Epidermal melanocyte (primary cell): ENCODE measurements around the gene SCMH1.

Source experiments
- DNase-seq: peaks from one replicate; pipeline ENCODE4 v3.0.0; 2011; ENCODE audit warnings: low spot score; ENCODE audit not compliant: insufficient read length

SCMH1 gene

DNA sequence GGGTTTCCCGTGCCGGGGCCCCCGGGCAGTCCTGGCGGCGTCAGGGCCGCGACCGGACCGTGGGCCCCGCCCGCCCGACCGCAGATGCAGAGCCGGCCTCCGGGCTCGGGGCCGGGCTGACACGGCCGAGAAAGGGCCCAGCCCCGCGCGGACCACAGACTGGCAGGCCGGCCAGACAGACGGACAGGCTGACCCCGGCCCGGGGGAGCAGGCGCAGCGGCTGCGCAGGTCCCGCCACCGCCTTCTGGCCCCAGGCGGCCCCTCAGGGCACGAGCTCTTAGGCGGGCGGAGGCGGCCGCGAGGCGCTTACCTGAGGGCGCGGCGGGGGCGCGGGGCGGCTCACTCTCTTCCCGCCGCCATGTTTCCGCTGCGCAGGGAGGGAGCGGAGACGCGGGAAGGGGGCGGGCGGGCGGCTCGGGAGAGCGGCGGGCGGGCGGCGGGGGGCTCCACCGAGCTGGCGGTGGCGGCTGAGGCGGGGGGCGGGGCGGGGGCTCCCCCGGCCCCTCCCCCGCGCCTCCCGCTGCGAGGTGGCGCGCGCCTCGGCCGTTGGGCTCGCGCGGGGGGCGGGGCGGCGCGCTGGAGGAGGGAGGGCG, at the start of gene SCMH1:
Gene SCMH1 (minus strand): TSS at position 558 of the 593 bp plus-strand sequence. CDS start 56,173 bp downstream, outside the sequence.
- DNase-seq: no peak

DNA sequence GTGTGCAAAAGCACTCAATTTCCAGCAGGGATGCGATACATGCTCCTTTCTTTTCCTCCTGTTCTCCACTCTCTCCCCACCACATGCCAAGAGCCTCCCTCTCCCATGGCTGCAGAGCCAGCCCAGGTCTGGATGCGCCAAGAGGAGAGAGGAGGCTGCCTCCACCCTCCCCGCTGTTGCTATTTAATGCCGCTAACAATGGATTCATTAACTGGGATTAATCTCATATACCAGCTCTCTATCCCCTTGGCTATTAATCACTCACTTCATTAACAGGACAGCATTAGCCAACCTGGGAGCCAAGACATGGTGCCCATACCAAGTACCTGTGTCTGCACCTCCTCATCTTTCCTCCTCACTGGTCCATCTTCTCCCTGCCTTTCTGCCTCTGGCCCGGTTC, 49.1 kb upstream of the SCMH1 start:
- no peak for DNase-seq

DNA sequence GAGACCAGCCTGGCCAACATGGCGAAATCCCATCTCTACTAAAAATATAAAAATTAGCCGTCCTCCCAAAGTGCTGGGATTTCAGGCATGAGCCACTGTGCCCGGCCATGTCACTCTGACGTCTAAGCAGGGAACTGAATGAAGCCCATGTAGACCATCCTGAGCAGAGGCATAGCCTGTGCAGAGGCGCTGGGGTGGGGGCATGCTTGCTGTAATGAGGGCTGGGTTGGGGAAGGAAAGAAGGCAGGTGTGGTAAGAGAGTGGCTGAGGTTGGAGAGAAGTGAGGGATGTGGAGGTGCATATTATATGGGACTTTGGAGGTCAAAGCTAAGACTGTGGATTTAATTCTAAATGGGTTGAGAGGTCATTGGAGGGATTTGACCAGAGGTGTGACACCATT, 47.1 kb upstream of the SCMH1 start:
- DNase-seq: no peak

DNA sequence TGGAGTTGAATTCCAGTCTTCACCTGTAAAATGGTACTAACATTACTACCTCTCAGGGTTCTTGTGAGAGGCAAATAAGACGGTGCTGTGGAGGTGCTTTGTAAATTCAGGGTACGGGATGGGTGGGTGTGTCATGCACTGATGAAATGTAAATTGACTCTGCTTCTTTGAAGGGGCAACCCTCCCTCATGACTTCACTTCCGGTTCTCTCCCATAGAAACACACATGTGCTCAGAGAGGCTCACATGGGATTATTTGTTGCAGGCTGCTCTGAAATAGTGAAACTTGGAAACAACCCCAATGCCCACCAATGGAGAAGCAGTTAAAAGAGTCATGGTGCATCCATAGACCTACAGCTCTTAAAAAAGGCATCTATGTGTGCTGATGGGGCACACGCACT, 44.9 kb upstream of the SCMH1 start:
- no peak for DNase-seq

DNA sequence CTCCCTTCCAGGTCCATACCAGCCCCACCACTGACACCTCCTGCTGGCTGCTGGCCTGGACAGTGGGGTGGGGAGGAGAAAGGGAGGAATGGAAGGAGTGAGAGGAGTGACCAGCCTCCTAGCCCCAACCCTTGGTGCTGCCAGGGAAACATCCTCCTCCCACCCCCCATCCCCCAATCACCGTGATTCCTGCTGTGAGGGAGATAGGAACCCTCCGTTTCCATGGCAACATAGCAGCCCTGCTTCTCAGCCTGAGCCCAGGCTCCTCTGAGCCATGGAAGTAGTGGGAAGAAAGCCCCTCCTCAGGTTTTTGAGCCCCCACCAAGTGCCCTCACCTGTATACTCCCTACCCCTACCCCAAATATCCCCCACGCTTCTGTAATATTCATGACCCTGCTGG, 44.4 kb upstream of the SCMH1 start:
- no peak for DNase-seq

DNA sequence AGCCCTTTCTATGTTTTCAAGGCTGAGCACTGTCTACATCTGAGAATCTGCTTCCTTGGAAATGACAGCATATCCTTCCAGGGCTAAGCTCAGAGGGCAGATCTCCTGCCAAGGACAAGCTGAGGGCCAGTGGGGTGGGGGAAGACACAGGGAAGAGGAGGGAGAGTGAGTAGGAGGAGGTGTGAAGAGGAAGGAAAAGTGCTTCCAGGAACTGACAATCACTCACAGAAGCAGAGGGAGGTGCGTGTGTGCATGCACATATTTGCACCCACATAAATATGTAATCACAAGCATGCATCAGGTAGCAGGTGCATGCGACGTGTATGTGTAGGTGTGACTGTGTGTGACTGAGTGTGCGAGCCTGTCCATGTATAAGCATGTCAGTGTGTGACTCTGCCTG, 43.7 kb upstream of the SCMH1 start:
- no peak for DNase-seq

DNA sequence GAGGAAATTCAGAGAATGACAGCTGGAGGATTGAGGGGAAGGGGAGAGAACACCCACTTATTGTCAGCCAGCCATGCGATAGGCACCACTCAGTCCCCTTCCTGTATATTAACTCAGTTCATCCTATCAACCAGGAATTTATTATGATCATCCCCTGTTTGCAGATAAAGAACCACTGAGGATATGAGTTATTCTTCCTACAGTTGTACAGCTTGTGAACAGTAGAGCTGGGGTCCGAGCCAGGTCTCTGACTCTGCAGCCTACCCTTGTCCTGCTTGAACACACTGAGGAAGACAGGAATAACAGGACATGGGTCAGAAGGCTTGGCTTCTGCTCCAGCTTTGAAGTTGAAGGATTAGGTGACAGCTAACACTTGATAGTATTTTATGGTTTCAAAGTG, 42.0 kb upstream of the SCMH1 start:
- DNase-seq: no peak

DNA sequence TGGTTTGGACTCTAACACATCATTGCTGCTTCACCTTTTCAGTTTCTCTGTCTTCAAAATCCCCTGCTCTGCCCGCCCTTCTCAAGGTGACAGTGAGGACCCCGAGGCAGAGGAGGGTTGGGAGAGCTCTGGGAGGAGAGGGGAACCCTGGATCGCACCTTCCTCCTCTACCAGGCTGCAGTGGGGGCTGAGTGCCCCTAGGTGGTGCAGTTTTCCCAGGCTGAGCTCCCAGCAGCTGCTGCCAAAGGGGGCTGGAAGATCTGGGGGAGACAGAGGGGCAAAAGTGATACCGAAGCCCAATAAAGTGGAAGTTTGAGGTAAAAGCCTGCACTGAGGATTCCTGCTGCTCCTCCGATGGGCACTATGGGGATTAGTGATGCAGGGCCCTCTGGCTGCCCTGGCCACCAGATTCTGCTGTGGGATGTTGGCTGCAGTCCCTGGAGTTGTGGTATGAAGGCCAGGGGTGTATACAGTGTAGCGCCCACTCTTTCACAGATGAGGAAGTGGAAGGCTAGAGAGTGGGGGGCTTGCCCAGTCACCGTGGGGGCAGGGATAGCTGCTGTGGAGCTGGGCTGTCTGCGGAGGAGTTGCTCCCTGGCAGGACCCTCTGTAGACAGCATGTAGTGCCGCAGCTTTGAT, 40.7 kb upstream of the SCMH1 start:
- DNase-seq: no peak

DNA sequence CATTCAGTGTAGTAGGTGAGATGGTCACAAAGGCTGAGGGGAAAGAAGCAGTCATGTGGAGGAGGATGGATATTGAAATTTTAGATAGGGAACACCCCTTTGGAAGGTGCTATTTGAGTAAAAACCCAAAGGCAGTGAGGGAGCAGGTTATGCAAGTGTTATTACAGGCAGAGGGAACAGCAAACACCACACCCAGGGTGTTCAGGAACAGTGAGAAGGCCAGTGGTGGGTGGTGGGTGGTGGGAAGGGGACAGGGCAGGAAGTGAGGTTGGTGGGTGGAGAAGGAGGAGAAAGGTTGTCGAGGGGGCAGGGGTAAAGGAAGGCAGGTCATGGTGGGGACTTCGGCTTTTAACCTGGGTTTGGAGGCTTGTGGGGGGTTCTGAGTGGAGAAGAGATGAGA, 39.2 kb upstream of the SCMH1 start:
- DNase-seq: no peak

DNA sequence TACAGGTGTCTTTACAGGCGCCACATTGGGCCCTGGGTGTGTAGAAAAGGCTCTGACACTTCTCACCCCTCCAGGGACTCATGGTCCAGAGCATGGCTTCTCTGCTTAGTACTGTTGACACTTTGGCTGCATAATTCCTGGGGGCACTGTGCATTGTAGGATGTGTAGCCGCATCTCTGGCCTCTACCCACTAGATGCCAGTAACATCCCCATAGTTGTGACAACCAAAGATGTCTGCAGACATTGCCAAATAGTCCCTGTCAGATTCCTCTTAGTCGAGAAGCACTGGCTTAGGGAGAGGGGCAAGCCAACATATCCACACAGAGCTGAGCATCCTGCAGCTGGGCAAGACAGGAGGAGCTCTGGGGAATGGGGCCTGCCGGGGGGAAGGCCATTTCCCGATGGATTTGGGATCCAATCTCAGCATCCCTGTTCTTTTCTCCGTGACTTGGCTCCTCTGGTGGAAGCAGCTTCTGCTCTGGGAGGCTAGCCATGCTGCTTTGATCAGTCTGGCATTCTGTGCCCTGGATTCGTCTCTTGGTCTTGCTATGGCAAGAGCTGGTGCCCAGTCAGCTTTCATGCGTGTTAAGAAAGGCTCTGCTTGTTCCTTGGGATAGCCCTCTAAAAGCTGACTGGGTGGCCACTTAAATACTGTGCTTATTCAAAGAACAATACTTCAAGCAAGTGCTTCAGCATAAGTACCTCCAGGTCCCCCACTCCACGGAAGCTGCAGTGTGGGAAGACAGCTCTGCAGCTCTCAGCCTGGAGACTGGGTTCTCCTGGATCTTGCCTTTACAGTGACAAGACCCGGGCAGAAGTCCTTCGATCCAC, 38.3 kb upstream of the SCMH1 start:
- no peak for DNase-seq

DNA sequence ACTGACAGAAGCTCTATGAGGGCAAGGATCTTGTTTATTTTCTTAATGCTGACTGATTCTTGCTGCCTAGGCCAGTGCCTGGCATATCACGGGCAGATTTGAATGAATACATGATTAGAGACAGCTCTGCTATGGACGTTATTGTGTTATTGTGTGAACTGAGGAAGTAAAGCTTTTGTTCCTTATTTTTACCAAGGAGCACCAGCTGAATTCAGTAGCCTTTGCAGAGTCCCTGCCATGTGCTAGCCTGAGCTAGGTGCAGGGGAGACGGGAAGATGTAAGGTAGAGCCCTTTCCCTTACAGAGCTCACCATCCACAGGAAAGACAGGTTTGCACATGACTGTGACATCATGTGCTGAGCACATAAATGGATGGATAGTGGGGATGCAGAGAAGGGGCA, 36.0 kb upstream of the SCMH1 start:
- DNase-seq: no peak

DNA sequence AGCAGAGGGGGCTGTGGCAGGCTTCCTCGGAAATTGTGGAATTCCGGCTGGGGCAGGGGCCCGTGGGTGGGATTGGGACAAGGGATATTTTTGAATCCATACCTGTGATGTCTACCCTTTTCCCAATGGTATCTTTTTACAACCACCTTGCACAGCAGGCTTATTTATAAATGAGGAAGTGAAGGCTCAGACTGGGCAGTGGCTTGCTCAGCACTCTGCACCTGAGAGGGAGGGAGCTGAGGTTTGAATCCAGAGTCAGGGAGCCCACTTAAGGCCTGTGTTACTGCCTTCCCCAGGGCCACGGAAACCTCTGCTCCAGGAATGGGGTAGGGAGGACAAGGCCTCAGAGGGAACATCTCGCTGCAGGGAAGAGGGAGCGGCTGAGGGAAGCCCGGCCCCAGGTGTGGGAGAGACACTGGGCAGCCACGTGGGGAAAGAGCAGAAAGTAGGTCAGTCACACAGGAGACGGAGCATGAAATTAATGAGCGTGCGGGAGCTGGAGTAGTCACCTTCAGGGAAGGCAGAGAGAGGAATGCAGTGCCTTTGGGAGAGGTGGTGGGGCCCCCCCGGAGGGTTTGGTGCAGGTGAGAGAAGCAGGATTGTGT, 35.4 kb upstream of the SCMH1 start:
- DNase-seq: no peak

DNA sequence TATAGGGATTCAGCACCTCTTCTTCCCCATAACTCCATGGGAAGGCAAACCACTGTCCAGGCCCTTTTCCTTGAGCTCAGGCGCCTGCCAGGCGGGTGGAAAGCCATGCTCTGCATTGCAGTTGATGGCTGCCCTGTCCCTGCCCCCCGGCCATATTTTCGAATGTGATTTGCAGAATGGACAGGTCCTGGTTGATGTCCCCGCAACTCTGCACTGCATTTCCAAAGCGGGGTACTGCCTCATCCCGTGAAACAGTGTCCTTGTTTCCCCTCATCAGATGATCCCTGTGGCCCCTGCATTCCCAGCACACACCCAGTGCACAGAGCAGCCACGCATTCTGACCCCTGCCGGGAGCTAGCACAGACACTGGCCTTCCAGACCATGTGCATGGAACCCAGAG, 33.7 kb upstream of the SCMH1 start:
- DNase-seq: no peak

DNA sequence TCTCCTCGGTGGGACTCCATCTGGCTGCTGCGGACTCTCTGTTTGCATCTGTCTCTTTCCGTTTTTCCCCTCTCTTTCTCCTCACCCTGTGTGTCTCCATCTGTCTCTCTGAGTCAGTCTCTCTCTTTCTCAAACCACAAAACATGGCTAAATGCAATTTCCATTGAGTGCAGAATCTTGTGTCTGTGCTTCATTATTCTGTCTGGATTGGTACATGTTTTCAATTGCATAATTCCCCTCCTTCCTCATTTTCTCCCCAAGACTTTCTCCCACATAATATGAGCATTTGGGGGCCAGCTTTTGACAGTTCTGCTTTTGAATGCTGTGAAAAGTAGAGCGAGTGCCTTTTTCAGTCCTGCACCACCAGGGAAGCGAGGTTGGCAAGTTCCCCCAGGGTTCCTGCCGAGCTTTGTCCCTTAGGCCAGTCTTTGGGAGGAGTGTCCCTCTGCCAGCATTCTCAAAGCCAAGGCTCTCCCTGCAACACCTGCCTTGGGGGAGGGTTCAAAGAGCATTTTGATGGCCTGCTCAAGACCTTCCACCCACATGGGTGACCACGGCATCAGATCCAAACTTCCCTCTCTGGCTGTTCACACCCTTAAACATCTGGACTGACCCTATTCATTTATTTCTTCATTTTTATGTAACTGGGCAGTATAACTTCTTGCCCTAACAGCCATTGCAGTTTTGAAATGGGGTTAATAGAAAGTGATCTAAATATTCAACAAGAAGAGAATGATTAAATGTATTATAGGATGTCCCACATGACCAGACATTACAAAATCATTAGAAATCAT, 32.8 kb upstream of the SCMH1 start:
- no peak for DNase-seq

DNA sequence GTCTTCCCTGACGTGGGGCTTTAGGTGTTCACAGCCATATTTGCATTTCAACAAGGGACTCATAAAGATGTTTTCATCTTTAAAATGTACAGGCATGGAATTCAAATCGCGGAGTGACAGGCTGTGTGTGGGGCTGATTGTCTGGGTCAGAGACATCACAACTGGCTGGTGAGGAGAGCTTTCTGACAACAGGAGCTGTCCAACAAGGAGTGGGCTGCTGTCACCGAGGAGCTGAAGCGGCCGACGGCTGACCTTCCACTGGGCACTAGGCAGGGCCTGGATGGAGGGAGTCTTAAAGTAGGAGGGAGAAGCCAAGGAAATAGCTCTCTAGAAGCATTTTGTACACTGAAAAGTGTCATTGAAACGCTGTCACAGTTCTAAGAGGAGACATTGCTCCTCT, 30.5 kb upstream of the SCMH1 start:
- no peak for DNase-seq

DNA sequence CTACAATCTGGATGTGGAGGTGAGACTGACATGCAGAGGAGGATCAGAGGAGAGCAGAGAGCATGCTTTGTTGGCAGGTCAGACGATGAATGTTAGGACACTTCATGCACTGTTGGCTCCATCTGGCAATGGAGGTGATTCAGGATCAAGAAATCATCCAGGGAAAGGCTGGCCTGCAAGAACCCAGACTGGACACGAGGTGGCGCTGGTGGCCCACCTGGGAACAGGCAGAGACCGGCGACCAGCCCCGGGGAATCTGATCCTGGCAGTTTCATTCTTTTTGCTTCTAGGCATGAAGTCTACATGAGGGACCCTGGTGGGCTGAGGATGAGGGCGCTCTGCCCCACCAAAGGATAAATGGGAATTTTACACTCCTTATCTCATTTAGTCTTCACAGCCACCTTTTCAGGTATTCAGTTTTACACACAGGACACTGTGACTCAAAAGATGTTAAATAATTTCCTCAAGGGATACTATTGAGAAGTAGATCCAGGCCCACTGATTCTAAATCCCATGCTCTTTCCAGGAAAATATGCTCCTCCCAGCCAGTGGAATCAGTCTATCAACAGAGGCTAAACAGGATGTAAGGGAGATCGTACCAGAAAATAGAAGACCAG, 26.2 kb upstream of the SCMH1 start:
- peak; percentile 82 for DNase-seq

DNA sequence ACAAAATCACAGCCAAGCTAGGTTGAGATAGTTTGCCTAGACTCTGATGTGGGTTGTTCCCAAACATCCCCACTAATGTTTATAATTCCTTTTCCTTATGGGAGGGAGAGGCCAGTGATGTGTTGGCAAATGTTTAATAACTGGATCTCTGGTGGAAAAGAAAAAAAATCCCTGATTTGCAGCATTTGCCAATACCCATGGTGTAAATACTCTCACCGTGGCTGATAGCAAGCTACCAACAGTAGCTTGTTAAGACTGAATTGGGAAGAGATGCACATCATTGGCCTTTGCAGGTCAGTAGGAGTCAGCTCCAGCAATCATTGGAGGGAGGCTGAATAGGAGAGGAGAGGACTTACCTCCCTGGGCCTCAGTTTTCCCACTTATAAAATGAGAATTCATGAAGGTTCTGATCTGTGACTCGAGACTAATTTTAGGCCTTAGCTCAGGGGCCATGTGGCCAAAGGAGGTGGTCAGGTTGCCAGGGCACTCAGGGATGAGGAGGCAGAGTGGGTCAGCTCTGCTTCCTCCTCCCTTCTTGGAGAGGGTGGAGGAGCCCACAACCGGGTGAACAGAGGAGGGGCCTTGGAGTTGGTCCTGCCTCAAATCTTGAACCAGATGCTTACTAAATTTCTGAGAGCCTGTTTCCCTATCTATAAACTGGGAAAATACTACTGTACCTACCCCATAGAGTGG, 20.0 kb upstream of the SCMH1 start:
- no peak for DNase-seq

DNA sequence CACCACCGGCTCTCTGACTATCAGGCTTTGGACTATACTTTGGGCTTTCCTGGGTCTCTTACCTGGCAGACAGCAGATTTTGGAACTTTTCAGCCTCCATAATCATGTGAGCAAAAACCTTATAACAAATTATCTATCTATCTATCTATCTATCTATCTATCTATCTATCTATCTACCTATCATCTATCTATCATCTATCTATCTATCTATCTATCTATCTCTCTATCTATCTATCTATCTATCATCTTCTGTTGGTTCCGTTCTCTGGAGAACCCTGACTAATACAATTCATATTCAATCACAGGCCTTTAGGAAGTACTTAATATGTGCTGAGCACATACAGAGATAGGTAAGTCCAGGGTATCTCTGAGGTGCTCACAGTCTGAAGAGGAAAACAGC, 18.7 kb upstream of the SCMH1 start:
- DNase-seq: no peak

DNA sequence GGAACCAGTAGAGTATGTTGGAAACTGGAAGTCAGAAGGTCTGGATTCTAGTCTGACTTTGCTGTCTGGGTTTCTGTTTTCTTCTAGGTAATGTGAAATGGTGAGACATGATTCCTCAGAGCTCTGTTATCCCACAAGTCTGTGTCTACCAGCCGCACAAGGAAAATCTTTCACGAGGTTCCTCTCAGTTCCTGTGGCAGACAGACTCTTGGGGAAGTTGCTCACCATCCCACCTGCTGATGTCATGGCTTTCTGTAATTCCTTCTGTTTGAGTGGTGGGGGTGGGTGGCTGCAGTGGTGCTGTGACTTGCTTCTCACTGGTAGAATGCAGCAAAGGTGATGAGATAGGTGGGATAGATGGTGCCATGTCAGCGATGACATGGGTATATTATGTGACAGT, 17.1 kb upstream of the SCMH1 start:
- no peak for DNase-seq

DNA sequence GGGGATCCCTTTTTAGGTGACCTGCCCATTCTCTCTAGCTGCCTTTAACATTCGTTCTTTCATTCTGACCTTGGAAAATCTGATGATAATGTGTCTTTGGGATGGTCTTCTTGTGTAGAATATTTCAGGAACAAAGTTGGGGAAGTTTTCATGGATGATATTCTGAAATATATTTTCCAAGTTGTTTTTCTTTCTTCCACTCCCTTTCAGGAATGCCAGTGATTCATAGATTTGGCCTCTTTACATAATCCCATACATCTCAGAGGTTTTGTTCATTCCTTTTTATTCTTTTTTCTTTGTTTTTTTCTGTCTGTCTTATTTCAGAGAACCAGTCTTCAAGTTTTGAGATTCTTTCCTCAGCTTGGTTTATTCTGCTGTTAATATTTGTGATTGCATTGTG, 13.9 kb upstream of the SCMH1 start:
- DNase-seq: no peak
